HFFc6 (cell line): ENCODE results near the gene PKIG. TPM values are rescaled to one million over a fixed set of nuclear protein-coding genes. Genes with fewer than 3 reads are reported as not detected.

Experiments used
- DNase-seq: peaks from one replicate; pipeline ENCODE4 v3.0.0-alpha.2; 2018
- H3K27ac Mint-ChIP-seq: 2 replicates; pipeline ENCODE4 v1.8.0; 2020; ENCODE audit warnings: mild to moderate bottlenecking, mixed read lengths
- H3K27me3 Mint-ChIP-seq: 2 replicates; pipeline ENCODE4 v1.8.0; 2021; ENCODE audit warnings: mild to moderate bottlenecking, moderate library complexity, mixed read lengths; ENCODE audit not compliant: insufficient read depth
- H3K36me3 Mint-ChIP-seq: 2 replicates; pipeline ENCODE4 v1.8.0; 2021; ENCODE audit warnings: low read depth, mixed read lengths
- H3K4me1 Mint-ChIP-seq: 2 replicates; pipeline ENCODE4 v1.8.0; 2020; ENCODE audit warnings: low read depth, mixed read lengths
- H3K4me3 Mint-ChIP-seq: 2 replicates; pipeline ENCODE4 v1.8.0; 2020; ENCODE audit warnings: mild to moderate bottlenecking, moderate library complexity, mixed read lengths
- H3K9me3 Mint-ChIP-seq: 2 replicates; pipeline ENCODE4 v1.8.0; 2020; ENCODE audit warnings: mild to moderate bottlenecking, mixed read lengths
- CTCF ChIP-seq: fragments of 200-600 bp; sonication (generic); IDR thresholded peaks from 2 replicates; pipeline ENCODE4 v1.5.0; 2021; ENCODE audit warnings: antibody characterized with exemption, mild to moderate bottlenecking
- total RNA-seq, 6 experiments: library from RNA; stranded (reverse); fragmentation: NEBNext Ultra II Directional; extraction: Animal tissue kit (Norgen Biotek cat#: 25700); gene quantifications; 2 replicates in 1 of 6; 3 replicates in 5 of 6; pipeline ENCODE4 v1.2.3, GENCODE V29; 2021

The PKIG gene
- total RNA-seq, 6 experiments from 2014 or later: 35.5 to 57.6 (median 52.0) TPM

GRCh38 chr20:44606725-44607441, 24.5 kb downstream of the PKIG start:
- 0 out of 2 replicates have a peak, but pooled peaks cover 4% of the 10 kb centered on the region for H3K36me3 Mint-ChIP-seq
- H3K4me3 Mint-ChIP-seq: no peak overlapping the region
- no peak for TF ChIP-seq CTCF
- no peaks in the 10 kb centered on the region for H3K27me3 Mint-ChIP-seq
- DNase-seq: no peak
- peaks cover 28% of the 10 kb centered on the region for H3K4me1 Mint-ChIP-seq
- H3K27ac Mint-ChIP-seq: no peak overlapping the region
- H3K9me3 Mint-ChIP-seq: no peaks in the 10 kb centered on the region

GRCh38 chr20:44609006-44609515, 26.7 kb downstream of the PKIG start:
- Mint-ChIP-seq H3K4me1 (peaks cover 22% of the 10 kb centered on the region), H3K9me3 (no peaks in the 10 kb centered on the region), H3K4me3 (peak overlapping the region; percentile 17; the same call in 1 of the 2 replicates), H3K27ac (peak overlapping the region; percentile 72), H3K27me3 (no peaks in the 10 kb centered on the region; the same call in 1 of the 2 replicates), H3K36me3 (peaks cover 4% of the 10 kb centered on the region; the same call in 1 of the 2 replicates)
- no peak for TF ChIP-seq CTCF
- DNase-seq: no peak

- Mint-ChIP-seq H3K9me3 (no peaks in the 10 kb centered on the region), H3K27me3 (no peaks in the 10 kb centered on the region; the same call in 1 of the 2 replicates), H3K27ac (peak overlapping the region; percentile 76), H3K4me1 (peaks cover 22% of the 10 kb centered on the region), H3K36me3 (peaks cover 4% of the 10 kb centered on the region; the same call in 1 of the 2 replicates), H3K4me3 (peak overlapping the region; percentile 35; the same call in 1 of the 2 replicates)
- peak; percentile 96 for TF ChIP-seq CTCF
- peak; percentile 76 for DNase-seq
Measured at GRCh38 chr20:44609516-44610312, 27.3 kb downstream of the PKIG start.

GRCh38 chr20:44610313-44610962, 28.1 kb downstream of the PKIG start:
- H3K27me3 Mint-ChIP-seq: peaks cover 1% of the 10 kb centered on the region; the same call in 1 of the 2 replicates
- no peak for DNase-seq
- peaks cover 22% of the 10 kb centered on the region for H3K4me1 Mint-ChIP-seq
- no peak overlapping the region for H3K4me3 Mint-ChIP-seq
- H3K36me3 Mint-ChIP-seq: peaks cover 9% of the 10 kb centered on the region; the same call in 1 of the 2 replicates
- no peak; the same call in none of the 2 replicates for TF ChIP-seq CTCF
- H3K9me3 Mint-ChIP-seq: no peaks in the 10 kb centered on the region
- peak overlapping the region; percentile 76; the same call in 1 of the 2 replicates for H3K27ac Mint-ChIP-seq

- H3K36me3 Mint-ChIP-seq: peaks cover 17% of the 10 kb centered on the region
- H3K9me3 Mint-ChIP-seq: no peaks in the 10 kb centered on the region
- no peak for DNase-seq
- peaks cover 1% of the 10 kb centered on the region; the same call in 1 of the 2 replicates for H3K27me3 Mint-ChIP-seq
- no peak for TF ChIP-seq CTCF
- H3K27ac Mint-ChIP-seq: no peak overlapping the region
- H3K4me1 Mint-ChIP-seq: peaks cover 20% of the 10 kb centered on the region
- H3K4me3 Mint-ChIP-seq: no peak overlapping the region
Measured at GRCh38 chr20:44613575-44613974, 31.2 kb downstream of the PKIG start.
